ENCODE measurements around the gene OXA1L. TPM values are rescaled to one million over a fixed set of nuclear protein-coding genes. Genes with fewer than 3 reads are reported as not detected.

The OXA1L gene
- total RNA-seq, 1 experiment from 2014 or later = 132 TPM

Other genes starting within 250 kb of the OXA1L start
- 585 and 634 TPM in 2 replicates for gene DAD1, start 177.5 kb upstream of the OXA1L start, total RNA-seq (2014; rRNA removed; shearing (Covaris generic))
- gene ABHD4, start 168.4 kb upstream of the OXA1L start, total RNA-seq (2014; rRNA removed; shearing (Covaris generic)) = 31.9 and 34.2 TPM in 2 replicates
- not detected in 2 replicates for gene OR6J1, start 122.3 kb upstream of the OXA1L start, total RNA-seq (2014; rRNA removed; shearing (Covaris generic))
- gene SLC7A7, start 48.7 kb downstream of the OXA1L start, total RNA-seq (2014; rRNA removed; shearing (Covaris generic)) = 13.6 and 13.9 TPM in 2 replicates
- 130 and 189 TPM in 2 replicates for gene MRPL52, start 63.2 kb downstream of the OXA1L start, total RNA-seq (2014; rRNA removed; shearing (Covaris generic))
- gene MMP14, start 69.9 kb downstream of the OXA1L start, total RNA-seq (2014; rRNA removed; shearing (Covaris generic)) = 268 and 298 TPM in 2 replicates
- 35.8 and 48.4 TPM in 2 replicates for gene LRP10, start 105.1 kb downstream of the OXA1L start, total RNA-seq (2014; rRNA removed; shearing (Covaris generic))
- gene REM2, start 116.5 kb downstream of the OXA1L start, total RNA-seq (2014; rRNA removed; shearing (Covaris generic)) = 0.27 TPM in 1 of 2 replicates, not detected in the other
- gene RBM23, start 152.5 kb downstream of the OXA1L start, total RNA-seq (2014; rRNA removed; shearing (Covaris generic)) = 98.4 and 119 TPM in 2 replicates
- gene PRMT5, start 162.7 kb downstream of the OXA1L start, total RNA-seq (2014; rRNA removed; shearing (Covaris generic)) = 60.1 and 76.9 TPM in 2 replicates
- 70.7 and 104 TPM in 2 replicates for gene HAUS4, start 190.4 kb downstream of the OXA1L start, total RNA-seq (2014; rRNA removed; shearing (Covaris generic))
- 24.7 and 25.9 TPM in 2 replicates for gene AJUBA, start 215.9 kb downstream of the OXA1L start, total RNA-seq (2014; rRNA removed; shearing (Covaris generic))
- gene C14orf93, start 243.5 kb downstream of the OXA1L start, total RNA-seq (2014; rRNA removed; shearing (Covaris generic)) = 6.9 and 15.1 TPM in 2 replicates

Data from H4 (cell line).